ENCODE results near the gene HEXIM2.

HEXIM2 gene

GRCh38 chr17:45149669-45150664 is 11.7 kb upstream of the HEXIM2 start (continued):
- TF ChIP-seq ZNF184 (tag by site-specific recombination; IDR thresholded peaks at IDR 0.05) (no peak), ZNF394 (tag by site-specific recombination; IDR thresholded peaks at IDR 0.05; ENCODE audit: borderline replicate concordance) (peak; percentile 96), IKZF3 (tag by site-specific recombination; IDR thresholded peaks at IDR 0.05) (0 out of 2 replicates have a peak, but pooled peaks have one; percentile 41), ZNF112 (tag by site-specific recombination; IDR thresholded peaks at IDR 0.05) (no peak), ZNF223 (tag by site-specific recombination; IDR thresholded peaks at IDR 0.05) (no peak), PATZ1 (tag by site-specific recombination; IDR thresholded peaks at IDR 0.05) (peak; percentile 79), GFI1B (tag by site-specific recombination; IDR thresholded peaks at IDR 0.05) (no peak), ZNF660 (tag by site-specific recombination; IDR thresholded peaks at IDR 0.05) (0 out of 2 replicates have a peak, but pooled peaks have one; percentile 10), ZNF2 (tag by site-specific recombination; IDR thresholded peaks at IDR 0.05) (peak; percentile 56), ZNF747 (tag by site-specific recombination; IDR thresholded peaks at IDR 0.05) (0 out of 2 replicates have a peak, but pooled peaks have one; percentile 6), ZEB2 (tag by site-specific recombination; IDR thresholded peaks at IDR 0.05) (peak; percentile 75), REST (tag by site-specific recombination; IDR thresholded peaks at IDR 0.05) (peak; percentile 66), REPIN1 (tag by site-specific recombination; IDR thresholded peaks at IDR 0.05; ENCODE audit: low read depth) (0 out of 2 replicates have a peak, but pooled peaks have one; percentile 21), MEIS1 (CRISPR knock-in tag; IDR thresholded peaks at IDR 0.05; ENCODE audit: borderline replicate concordance) (peak; percentile 48; the same call in 1 of the 2 replicates)

- Histone ChIP-seq H3K9me3 (ENCODE audit: control insufficient read depth, insufficient read depth, low read depth, low read length) (no peaks in the 10 kb centered on the region), H3K4me3 (ENCODE audit: low read depth, low read length) (peak overlapping the region; percentile 61), H3K36me3 (ENCODE audit: control insufficient read depth in 2 of 2, insufficient read depth in 1 of 2, low read length in 2 of 2) (peaks cover 0 to 6% of the 10 kb centered on the region in 2 experiments; a peak in 1 of 3 replicates), H3K4me1 (ENCODE audit: control insufficient read depth, insufficient read depth, low read length) (peaks cover 10% of the 10 kb centered on the region; the same call in 1 of the 2 replicates), H3K27ac (ENCODE audit: extremely low read depth, low read depth, low read length) (peak overlapping the region; percentile 51)
- CTCF ChIA-PET, result interaction anchor here (0.6 to 10.8 kb wide), 24 partner anchors 9 to 173 kb away, joined by 3 to 209 read pairs (median 4); partner anchors contain the start of genes ACBD4, FMNL1, HEXIM2 and PLCD3
- POLR2A ChIA-PET, result interaction anchor here (0.6 to 8.3 kb wide), 11 partner anchors 10 to 461 kb away, joined by 3 to 700 read pairs (median 27); partner anchors contain the start of genes ACBD4, HEXIM2, MAP3K14 and NMT1
- TF ChIP-seq ZNF473 (tag by site-specific recombination; IDR thresholded peaks at IDR 0.05), result no peak
- no peak for TF ChIP-seq SP2 (tag by site-specific recombination; IDR thresholded peaks at IDR 0.05)
- no peak; the same call in none of the 2 replicates for TF ChIP-seq ZBTB20 (tag by site-specific recombination; IDR thresholded peaks at IDR 0.05)
- TF ChIP-seq ZNF24 (tag by site-specific recombination; IDR thresholded peaks at IDR 0.05), result 0 out of 2 replicates have a peak, but pooled peaks have one; percentile 5
- no peak for TF ChIP-seq ZNF2 (tag by site-specific recombination; IDR thresholded peaks at IDR 0.05)
- no peak for TF ChIP-seq ZNF223 (tag by site-specific recombination; IDR thresholded peaks at IDR 0.05)
- TF ChIP-seq ZSCAN30 (tag by site-specific recombination; IDR thresholded peaks at IDR 0.05), result no peak
- TF ChIP-seq PATZ1 (tag by site-specific recombination; IDR thresholded peaks at IDR 0.05), result peak; percentile 6; the same call in 1 of the 2 replicates
- peak; percentile 91 for TF ChIP-seq ZNF600 (tag by site-specific recombination; IDR thresholded peaks at IDR 0.05)
- no peak for TF ChIP-seq ZNF354C (tag by site-specific recombination; IDR thresholded peaks at IDR 0.05; ENCODE audit: borderline replicate concordance, low read depth)
- no peak for TF ChIP-seq GLIS1 (tag by site-specific recombination; IDR thresholded peaks at IDR 0.05)
- 0 out of 2 replicates have a peak, but pooled peaks have one; percentile 32 for TF ChIP-seq OVOL3 (tag by site-specific recombination; IDR thresholded peaks at IDR 0.05)
- TF ChIP-seq YY1 (tag by site-specific recombination; IDR thresholded peaks at IDR 0.05), result no peak
Observed at GRCh38 chr17:45150911-45151809, 10.5 kb upstream of the HEXIM2 start.

Data from HEK293 (cell line).